Fibroblast of pulmonary artery (primary cell): Measurements from ENCODE around the gene PACS1.
A peak's percentile ranks its signal among the peaks of the same experiment; 100 is the strongest.

Experiments used
- DNase-seq: peaks from one replicate; pipeline ENCODE4 v3.0.0-alpha.2; 2010; ENCODE audit warnings: low read depth
- H3K4me3 ChIP-seq: replicated peaks from 2 replicates; pipeline ENCODE4 v1.5.1; 2011; ENCODE audit warnings: low read depth, mild to moderate bottlenecking, control low read depth, low read length, moderate library complexity
- CTCF ChIP-seq: IDR thresholded peaks from 2 replicates; pipeline ENCODE4 v1.5.1; 2011; ENCODE audit warnings: mild to moderate bottlenecking, control low read depth, low read length, inconsistent platforms; ENCODE audit errors: missing control alignments

PACS1 gene

DNA sequence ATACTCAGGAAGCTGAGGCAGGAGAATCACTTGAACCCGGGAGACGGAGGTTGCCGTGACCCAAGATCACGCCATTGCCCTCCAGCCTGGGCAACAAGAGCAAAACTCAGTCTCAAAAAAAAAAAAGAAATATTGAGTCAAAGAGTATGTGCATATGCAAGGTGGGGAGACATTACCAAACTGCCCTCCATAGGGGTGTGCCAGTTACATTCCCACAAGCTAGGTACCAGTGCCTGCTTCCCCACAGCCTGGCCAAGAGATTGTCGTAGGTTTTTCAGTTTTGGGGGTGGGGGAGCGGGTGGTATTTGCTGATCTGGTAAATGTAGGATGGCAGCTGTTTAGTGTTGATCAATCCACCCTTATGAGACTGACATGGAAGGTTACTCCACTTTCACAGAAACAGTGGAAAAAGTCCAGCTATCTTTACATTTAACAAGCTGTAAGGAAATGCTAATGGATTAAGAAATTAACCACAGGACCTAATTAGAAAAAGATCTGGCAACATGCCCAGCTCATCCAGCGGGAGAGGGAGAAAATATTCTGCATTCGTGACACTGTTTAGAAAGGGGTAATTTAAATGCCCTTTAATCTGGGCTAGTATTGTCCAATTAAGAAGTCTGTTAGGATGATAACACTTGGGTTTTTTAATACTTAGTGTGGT, 89.4 kb downstream of the PACS1 start:
- no peak for TF ChIP-seq CTCF
- DNase-seq, result no peak

DNA sequence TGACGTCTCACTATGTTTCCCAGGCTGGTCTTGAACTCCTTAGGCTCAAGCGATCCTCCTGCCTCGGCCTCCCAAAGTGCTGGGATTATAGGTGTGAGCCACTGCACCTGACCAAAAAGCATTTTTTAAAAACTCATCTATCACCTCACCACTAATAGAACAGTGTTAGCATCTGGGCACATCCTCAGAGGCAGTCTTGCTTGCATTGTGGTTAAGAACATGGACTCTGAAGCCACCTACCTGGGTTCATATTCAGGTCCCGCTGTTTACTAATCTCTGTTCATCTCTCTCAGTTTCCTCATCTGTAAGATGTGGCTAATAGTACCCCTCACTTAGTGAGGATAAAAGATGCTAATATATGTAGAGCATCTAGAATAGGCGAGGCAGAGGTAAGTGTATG, 90.6 kb downstream of the PACS1 start:
- no peak overlapping the region for H3K4me3 ChIP-seq
- no peak for TF ChIP-seq CTCF
- DNase-seq, result no peak

More for the DNA sequence above, 89.4 kb downstream of the PACS1 start:
- H3K4me3 ChIP-seq, result no peak overlapping the region

- no peak overlapping the region for H3K4me3 ChIP-seq
- no peak for DNase-seq
- no peak for TF ChIP-seq CTCF
Observed at GRCh38 chr11:66168289-66168688, 98.2 kb downstream of the PACS1 start.

DNA sequence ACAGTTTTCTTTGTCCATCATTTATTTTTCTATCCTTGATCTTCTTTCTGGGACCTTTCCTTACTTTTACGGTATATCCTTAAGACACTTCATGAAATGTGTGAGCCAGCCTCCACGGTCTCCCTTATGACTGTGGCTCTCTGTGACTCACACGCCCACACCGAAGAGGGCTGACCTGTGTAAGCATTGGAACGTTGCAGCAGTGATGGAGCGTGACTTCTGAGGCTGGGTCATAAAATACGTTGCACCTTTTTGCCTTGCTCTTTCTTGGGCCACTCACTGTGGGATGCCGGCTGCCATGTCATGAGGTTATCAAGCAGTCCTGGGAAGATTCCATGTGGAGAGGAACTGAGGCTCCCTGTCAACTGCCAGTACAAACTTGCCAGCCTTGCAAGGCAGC, 102.1 kb downstream of the PACS1 start:
- TF ChIP-seq CTCF, result no peak
- no peak overlapping the region for H3K4me3 ChIP-seq
- peak; percentile 50 for DNase-seq

DNA sequence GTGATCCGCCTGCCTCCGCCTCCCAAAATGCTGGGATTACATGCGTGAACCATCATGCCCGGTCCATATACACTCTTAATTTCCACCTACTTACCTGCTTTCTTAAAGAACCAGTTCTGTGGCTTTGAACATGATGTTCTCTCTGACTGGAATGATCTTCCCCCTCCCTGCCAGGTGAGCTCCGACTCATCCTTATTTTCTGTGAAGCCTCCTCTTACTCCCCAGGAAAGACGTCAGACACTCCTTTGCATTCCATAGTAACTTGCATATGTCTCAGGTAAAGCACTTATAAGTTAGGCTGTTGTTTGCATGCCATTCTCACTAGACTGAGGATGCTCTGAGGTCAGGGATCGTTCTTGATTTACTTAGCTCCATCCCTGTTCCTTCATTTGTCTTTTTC, 106.6 kb downstream of the PACS1 start:
- TF ChIP-seq CTCF, result no peak
- no peak for DNase-seq
- H3K4me3 ChIP-seq, result no peak overlapping the region

DNA sequence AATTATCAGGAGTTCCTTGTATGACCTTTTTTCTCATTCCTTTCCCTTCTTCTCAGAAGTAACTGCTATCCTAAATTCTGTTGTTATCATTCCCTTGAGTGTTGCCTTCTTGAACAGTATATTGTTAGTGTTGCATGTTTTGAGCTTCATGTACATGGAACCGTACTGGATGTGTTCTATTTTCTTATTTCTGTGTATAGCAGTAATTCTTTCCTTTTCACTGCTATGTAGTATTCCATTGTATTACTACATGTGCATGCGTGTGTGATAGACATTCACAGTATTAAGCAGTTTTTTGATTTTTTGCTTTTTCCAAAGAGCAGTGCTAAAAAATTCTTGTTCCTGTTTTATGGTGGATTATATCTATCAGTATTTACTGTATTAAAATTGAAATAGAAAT, 108.1 kb downstream of the PACS1 start:
- H3K4me3 ChIP-seq, result no peak overlapping the region
- no peak for TF ChIP-seq CTCF
- no peak for DNase-seq

DNA sequence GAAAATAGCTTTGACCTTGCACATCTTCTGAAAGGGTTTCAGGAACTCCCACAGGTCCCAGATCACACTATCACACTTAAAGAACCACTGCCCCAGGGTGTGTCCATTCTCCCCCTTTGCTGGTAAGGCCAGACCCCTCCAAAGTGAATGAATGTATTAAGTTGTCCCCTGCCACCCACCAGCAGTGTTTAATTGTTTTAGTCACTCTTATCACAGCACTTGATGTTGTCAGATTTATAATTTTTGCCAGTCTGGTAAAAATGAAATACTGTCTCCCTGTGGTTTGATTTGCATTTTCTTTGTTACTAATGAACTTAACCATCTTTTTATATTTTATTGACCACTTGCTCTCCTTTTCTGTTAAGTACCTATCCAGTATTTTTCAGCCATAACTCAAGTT, 108.8 kb downstream of the PACS1 start:
- no peak for TF ChIP-seq CTCF
- H3K4me3 ChIP-seq, result no peak overlapping the region
- no peak for DNase-seq
